Upper lobe of left lung (tissue), 6 donors: ENCODE results near the gene GAB3. TPM values are rescaled to one million over a fixed set of nuclear protein-coding genes. Genes with fewer than 3 reads are reported as not detected.

Experiments
- ATAC-seq, 2 donors: fragments of 200-7000 bp; cut with Tn5 transposase; one replicate each; pipeline ENCODE4 v1.9.1; 2022; ENCODE audit warnings: mild to moderate bottlenecking in 2 of 2, moderate library complexity in 2 of 2; ENCODE audit not compliant: low FRiP score in 2 of 2
- DNase-seq, 2 donors: peaks; one replicate each; pipeline ENCODE4 v3.0.0-alpha.2; 2019 to 2020
- H3K27ac ChIP-seq, 4 donors: fragments of 200-600 bp; sonication (generic); one replicate each; pipeline ENCODE4 v1.5.1; 2016 to 2019
- H3K27me3 ChIP-seq, 4 donors: fragments of 200-600 bp; sonication (generic); one replicate each; pipeline ENCODE4 v1.5.1; 2017 to 2019
- H3K36me3 ChIP-seq, 4 donors: fragments of 200-600 bp; sonication (generic); one replicate each; pipeline ENCODE4 v1.5.1; 2016 to 2019
- H3K4me1 ChIP-seq, 4 donors: fragments of 200-600 bp; sonication (generic); one replicate each; pipeline ENCODE4 v1.5.1; 2018 to 2019
- H3K4me3 ChIP-seq, 4 donors: fragments of 200-600 bp; sonication (generic); one replicate each; pipeline ENCODE4 v1.5.1; 2017 to 2019; ENCODE audit warnings: mild to moderate bottlenecking in 2 of 4, moderate library complexity in 1 of 4
- H3K9me3 ChIP-seq, 4 donors: fragments of 200-600 bp; sonication (generic); one replicate each; pipeline ENCODE4 v1.5.1; 2018 to 2019
- EP300 ChIP-seq, 4 donors: sonication (generic); formaldehyde crosslinking; IDR thresholded peaks; one replicate each; pipeline ENCODE4 v1.5.1; 2017; ENCODE audit warnings: antibody characterized with exemption in 4 of 4, control low read depth in 2 of 4
- POLR2A ChIP-seq, 4 donors: fragments of 450-650 bp; IDR thresholded peaks; one replicate each; pipeline ENCODE4 v1.5.1; 2016 to 2017; ENCODE audit warnings: antibody characterized with exemption in 4 of 4, mild to moderate bottlenecking in 2 of 4
- POLR2AphosphoS5 ChIP-seq, 2 donors: sonication (generic); formaldehyde crosslinking; IDR thresholded peaks; one replicate each; pipeline ENCODE4 v1.5.1; 2017; ENCODE audit warnings: antibody characterized with exemption in 2 of 2
- WGBS, 2 donors: methylation state at CpG; one replicate each; pipeline ENCODE4 v1.1.5; 2017 to 2018; 5-methylcytosine and 5-hydroxymethylcytosine counted together
- total RNA-seq, 6 donors: library from RNA; depleted of rRNA in 4 of 6; stranded (reverse); fragments of >200 nt in 4 of 6; gene quantifications; one replicate each; pipeline versions ENCODE4 v1.1.0 to v1.2.1, GENCODE V29; 2016 to 2021
- TF ChIP-seq, protein P1 (sequence below), 6 experiments: fragments of 450-650 bp in 4 of 6; fragments of 200-600 bp in 2 of 6; sonication (generic) in 2 of 6; IDR thresholded peaks; one replicate each; pipeline ENCODE4 v1.5.1; 2016 to 2019; ENCODE audit warnings: antibody characterized with exemption in 6 of 6
- donor health status: DM: no; HTN: no; CAD: no; lungs with moderate emphysema.
- donor health status: DM: no; HTN: yes; CAD: no; lungs with severe emphysema.

Gene GAB3
- total RNA-seq, 6 donors from 2014 or later = 10.2 to 30.4 (median 15.4) TPM

- peaks cover 0 to 21% (median 5%) of the 10 kb centered on the region in 4 donors for H3K36me3 ChIP-seq
- TF ChIP-seq, protein P1, sequence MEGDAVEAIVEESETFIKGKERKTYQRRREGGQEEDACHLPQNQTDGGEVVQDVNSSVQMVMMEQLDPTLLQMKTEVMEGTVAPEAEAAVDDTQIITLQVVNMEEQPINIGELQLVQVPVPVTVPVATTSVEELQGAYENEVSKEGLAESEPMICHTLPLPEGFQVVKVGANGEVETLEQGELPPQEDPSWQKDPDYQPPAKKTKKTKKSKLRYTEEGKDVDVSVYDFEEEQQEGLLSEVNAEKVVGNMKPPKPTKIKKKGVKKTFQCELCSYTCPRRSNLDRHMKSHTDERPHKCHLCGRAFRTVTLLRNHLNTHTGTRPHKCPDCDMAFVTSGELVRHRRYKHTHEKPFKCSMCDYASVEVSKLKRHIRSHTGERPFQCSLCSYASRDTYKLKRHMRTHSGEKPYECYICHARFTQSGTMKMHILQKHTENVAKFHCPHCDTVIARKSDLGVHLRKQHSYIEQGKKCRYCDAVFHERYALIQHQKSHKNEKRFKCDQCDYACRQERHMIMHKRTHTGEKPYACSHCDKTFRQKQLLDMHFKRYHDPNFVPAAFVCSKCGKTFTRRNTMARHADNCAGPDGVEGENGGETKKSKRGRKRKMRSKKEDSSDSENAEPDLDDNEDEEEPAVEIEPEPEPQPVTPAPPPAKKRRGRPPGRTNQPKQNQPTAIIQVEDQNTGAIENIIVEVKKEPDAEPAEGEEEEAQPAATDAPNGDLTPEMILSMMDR (IDR thresholded peaks at IDR 0.05) = no peak
- TF ChIP-seq EP300 (IDR thresholded peaks at IDR 0.05) (no peak), POLR2AphosphoS5 (IDR thresholded peaks at IDR 0.05) (no peak), POLR2A (IDR thresholded peaks at IDR 0.05) (no peak)
- no peaks in the 10 kb centered on the region for H3K4me1 ChIP-seq
- 90 to 94% methylated on average over 7 to 9 of the region's 9 CpGs for WGBS, 2 donors
- no peaks in the 10 kb centered on the region for H3K9me3 ChIP-seq
- H3K27me3 ChIP-seq = no peaks in the 10 kb centered on the region
- H3K27ac ChIP-seq = no peak overlapping the region
- no peak for ATAC-seq
- DNase-seq = no peak
- H3K4me3 ChIP-seq = no peak overlapping the region
Measured at GRCh38 chrX:154780968-154781367, 30.1 kb upstream of the GAB3 start.

- TF ChIP-seq, protein P1 (IDR thresholded peaks at IDR 0.05) = no peak
- TF ChIP-seq POLR2AphosphoS5 (IDR thresholded peaks at IDR 0.05) (no peak), POLR2A (IDR thresholded peaks at IDR 0.05) (no peak), EP300 (IDR thresholded peaks at IDR 0.05) (no peak)
- Histone ChIP-seq H3K9me3 (no peaks in the 10 kb centered on the region), H3K4me3 (no peak overlapping the region), H3K27ac (no peak overlapping the region), H3K36me3 (peaks cover 3 to 38% (median 20%) of the 10 kb centered on the region in 4 donors), H3K27me3 (no peaks in the 10 kb centered on the region), H3K4me1 (no peaks in the 10 kb centered on the region)
- WGBS, 2 donors = 60 to 83% methylated on average over 1 to 4 of the region's 4 CpGs
- ATAC-seq (no peak), DNase-seq (no peak)
Measured at GRCh38 chrX:154779261-154779660, 28.4 kb upstream of the GAB3 start.

DNA sequence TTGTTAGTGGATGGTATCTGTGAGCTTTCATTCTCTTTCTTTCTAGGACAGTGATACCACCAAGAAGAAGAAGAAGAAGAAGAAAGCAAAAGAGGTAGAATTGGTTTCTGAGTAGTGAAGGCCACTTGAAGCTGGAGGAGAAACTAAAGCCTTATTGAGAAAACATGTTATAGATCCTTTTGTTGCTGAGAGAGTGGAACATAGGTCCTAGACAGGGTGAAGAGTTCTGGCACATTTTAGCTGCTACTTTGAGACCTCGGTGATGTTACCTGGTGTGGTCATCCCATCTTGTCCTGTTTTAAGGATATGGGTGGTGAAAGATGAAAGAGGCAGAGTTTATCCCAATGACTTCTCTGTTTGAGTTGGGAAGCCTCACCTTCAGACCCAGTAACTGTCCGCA is 25.9 kb upstream of the GAB3 start:
- TF ChIP-seq EP300 (IDR thresholded peaks at IDR 0.05) (no peak), POLR2A (IDR thresholded peaks at IDR 0.05) (no peak), POLR2AphosphoS5 (IDR thresholded peaks at IDR 0.05) (no peak)
- TF ChIP-seq, protein P1 (IDR thresholded peaks at IDR 0.05) = no peak
- WGBS, 2 donors = 83 to 96% methylated on average over 2 of the region's 2 CpGs

DNA sequence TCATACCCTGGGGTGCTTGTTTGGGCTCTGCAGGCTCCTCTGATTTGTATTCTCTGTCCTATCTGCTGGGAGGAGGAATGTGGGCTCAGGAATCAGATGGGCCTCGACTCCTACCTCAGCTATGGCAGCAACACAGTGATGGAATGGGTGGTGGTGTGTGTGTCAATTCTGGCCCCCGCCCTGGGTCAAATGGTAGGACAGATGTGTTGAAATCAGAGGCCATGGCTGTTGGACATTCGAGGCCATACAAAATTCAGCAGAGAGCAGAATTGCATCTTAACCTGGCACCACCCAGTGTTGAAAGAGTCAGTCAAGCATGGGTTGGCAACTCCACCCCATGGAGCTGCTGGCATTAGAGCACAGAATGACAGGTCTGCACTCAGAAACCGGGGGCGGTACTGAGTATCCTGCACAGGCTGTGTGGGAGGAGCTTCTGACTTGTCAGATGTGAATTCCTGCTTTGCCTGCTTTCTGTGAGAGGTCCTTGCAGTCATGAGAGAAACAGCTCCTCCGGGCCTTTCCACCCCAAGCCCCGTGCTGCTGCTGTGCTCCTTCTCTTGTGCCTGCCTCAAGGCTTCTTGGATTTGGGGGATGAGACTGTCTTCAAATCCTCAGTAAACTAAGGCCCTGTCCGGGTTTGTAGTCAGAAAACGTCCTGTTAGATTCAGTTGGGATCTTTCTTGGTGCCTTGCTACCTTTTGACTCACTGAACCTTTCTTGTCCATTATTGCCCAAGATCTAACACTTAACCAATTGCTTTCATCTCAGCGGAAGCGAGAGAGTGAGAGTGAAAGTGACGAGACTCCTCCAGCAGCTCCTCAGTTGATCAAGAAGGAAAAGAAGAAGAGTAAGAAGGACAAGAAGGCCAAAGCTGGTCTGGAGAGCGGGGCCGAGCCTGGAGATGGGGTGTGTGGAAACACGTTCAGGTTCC is 24.8 kb upstream of the GAB3 start:
- ATAC-seq (no peak), DNase-seq (no peak)
- Histone ChIP-seq H3K4me3 (no peak overlapping the region), H3K9me3 (no peaks in the 10 kb centered on the region), H3K27ac (no peak overlapping the region), H3K27me3 (no peaks in the 10 kb centered on the region), H3K36me3 (peaks cover 5 to 63% (median 27%) of the 10 kb centered on the region in 4 donors), H3K4me1 (no peaks in the 10 kb centered on the region)
- 77 to 89% methylated on average over 8 to 15 of the region's 15 CpGs for WGBS, 2 donors
- TF ChIP-seq POLR2AphosphoS5 (IDR thresholded peaks at IDR 0.05) = no peak
- TF ChIP-seq POLR2A (IDR thresholded peaks at IDR 0.05) = no peak
- TF ChIP-seq, protein P1 (IDR thresholded peaks at IDR 0.05) = no peak
- TF ChIP-seq EP300 (IDR thresholded peaks at IDR 0.05) = no peak

More for the DNA sequence above, 25.9 kb upstream of the GAB3 start:
- Histone ChIP-seq H3K27me3 (no peaks in the 10 kb centered on the region), H3K27ac (no peak overlapping the region), H3K36me3 (peaks cover 5 to 56% (median 26%) of the 10 kb centered on the region in 4 donors), H3K4me3 (no peak overlapping the region), H3K9me3 (no peaks in the 10 kb centered on the region), H3K4me1 (no peaks in the 10 kb centered on the region)
- ATAC-seq = no peak
- DNase-seq = no peak
